Measurements from ENCODE around the gene STAT4.
A peak's percentile ranks its signal among the peaks of the same experiment; 100 is the strongest.

STAT4 gene

DNA sequence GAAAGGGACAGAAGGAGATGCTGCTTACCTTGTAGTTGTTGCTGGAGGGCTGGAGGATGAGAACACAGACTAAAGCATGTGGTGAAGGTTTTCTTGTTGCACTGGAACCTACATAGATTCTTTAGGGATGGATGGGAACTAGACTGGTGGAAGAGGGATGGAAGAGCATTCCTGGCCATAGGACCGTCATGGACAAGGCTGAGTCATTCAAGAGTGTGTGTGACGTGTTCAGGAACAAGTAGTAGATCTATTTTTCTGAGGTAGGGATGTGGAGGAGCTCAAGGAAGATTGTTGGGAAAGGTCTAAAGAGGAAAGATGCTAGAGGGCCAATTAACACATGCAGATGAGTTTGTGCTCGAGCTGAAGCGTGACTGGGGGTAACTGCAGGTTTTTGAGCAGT lies 6.6 kb downstream of the STAT4 start:
- DNase-seq (ENCODE audit: low spot score) = no peak

DNA sequence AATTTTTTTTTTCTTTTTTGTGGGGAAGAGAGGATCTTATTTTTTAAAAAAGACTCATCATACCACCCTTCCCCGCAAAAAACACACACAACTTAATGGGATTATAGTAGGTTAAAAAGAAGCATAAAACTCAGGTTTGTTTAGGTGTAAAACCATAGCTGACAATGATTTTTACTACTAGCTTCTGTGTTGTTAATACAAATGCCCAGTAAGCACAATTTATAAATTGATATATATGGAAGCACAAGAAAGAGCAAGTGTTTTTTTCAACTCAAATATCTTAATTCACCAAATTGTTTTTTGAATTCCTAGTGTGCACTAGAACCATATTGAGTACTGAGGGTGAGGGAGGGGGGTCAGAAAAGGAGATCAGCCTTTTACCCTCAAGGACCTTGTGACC lies 7.0 kb downstream of the STAT4 start:
- no peak for DNase-seq (ENCODE audit: low spot score)

DNA sequence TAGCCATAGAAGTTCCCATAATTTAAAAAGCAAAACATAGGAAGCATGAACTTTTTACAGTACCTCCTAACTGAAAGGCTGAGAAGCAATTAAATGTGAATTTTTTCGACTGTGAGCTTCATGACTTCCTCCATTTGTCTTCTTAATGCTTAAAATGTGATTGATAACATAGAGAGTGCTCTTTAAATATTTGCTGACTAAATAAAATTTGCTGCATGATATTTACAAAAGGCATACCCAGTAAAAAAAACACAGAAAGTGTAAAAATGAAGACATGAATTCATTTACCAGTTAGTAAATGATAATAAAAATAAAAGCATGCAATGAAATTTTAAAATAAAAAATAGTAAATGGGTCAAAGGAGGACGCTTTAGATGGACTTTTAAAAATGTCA lies 21.9 kb downstream of the STAT4 start:
- DNase-seq (ENCODE audit: low spot score) = no peak

DNA sequence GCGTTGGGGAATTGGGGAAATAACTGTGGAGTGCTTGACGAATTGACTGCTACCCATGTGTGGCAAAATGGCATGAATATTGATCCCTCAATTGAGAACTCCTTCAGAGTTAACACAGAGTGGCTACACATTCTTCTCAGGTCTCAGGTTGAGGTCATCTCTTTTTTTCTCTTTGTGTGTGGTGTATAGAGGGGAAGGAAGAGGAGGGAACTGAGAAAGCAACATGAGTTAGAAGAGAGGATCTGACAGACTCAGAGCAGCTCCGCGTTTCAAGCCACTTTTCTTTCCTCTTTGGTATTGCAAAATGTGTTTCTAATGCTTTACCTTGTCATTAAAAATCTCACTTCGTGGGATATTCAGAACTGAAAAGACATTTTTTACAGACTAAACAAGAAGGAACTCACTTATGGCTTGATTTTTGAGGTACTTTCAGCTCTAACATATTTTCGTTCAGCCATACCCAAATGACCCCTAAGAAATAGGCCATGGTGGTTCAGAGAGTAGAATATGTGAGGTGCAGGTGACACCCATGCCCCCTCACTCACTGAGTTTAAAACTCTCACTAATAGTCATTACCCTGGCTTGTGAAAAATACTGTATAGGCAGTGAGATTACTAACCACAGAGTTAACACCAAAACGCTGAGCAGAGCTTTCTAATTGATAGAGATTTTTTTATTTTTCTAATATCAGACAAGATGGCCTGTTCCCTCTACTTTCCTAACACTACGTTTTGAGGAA lies 22.5 kb downstream of the STAT4 start:
- no peak for DNase-seq (ENCODE audit: low spot score)

DNA sequence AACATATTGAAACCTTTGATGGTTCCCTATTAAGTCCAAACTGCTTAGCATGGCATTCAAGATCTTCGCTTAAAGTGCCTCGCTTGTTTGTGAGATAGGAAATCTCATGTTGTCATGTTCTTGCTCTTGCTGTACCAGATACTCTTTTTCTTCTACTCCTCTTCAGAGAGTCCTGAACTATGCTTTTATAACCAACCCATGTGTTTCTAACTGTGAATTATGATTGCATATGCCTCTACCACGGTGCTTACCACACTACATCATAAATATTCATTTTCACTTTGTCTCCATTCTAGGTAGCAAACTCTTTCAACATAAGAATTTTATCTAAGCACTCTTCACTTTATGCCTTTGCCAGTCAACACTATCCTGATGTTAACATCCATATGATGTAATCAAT lies 23.6 kb downstream of the STAT4 start:
- DNase-seq (ENCODE audit: low spot score) = no peak

DNA sequence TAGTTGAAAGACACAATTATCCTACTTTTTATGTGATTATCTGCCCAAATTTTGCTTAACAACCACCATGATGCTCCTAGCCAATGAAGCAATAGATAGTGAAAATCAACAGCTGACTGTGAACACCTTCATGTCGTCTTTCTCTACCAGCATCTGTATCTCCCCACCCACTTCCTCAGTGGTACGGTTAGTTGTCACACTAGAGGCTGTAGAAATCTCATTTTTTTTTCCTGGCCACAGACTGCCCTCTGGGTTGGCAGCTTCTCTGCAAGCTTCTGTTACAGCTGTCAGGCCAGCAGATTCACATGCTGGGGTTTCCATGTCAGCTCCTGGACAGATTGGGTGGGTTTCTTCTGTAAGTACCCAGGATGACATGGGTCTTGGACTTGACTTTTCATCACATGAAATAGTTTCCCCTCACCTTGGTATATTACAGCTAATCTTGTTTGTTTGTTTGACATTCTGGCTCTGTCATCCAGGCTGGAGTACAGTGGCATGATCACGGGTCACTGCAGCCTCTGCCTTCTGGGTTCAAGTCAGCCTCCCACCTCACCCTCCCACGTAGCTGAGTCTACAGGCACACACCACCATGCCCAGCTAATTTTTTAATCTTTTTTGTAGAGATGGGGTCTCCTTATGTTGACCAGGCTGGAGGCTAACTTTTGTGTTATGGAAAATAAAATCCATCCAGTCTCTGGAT lies 24.3 kb downstream of the STAT4 start:
- DNase-seq (ENCODE audit: low spot score) = no peak

DNA sequence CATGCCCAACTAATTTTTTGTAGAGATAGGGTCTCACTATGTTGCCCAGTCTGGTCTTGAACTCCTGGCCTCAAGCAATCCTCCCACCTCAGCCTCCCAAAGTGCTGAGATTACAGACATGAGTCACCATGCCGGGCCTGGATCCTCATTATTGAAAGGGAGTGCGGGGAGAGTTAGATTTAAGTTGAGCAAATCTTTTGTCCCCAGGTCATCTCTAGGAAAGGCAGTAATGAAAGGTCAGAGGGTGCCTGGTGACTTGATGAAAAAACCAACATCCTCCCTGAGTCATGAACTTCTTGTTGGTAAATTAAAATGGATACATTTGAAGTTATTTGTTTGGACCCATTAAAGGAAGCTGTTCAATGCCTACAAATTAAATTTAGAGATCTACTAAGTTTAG lies 25.1 kb downstream of the STAT4 start:
- no peak for DNase-seq (ENCODE audit: low spot score)

DNA sequence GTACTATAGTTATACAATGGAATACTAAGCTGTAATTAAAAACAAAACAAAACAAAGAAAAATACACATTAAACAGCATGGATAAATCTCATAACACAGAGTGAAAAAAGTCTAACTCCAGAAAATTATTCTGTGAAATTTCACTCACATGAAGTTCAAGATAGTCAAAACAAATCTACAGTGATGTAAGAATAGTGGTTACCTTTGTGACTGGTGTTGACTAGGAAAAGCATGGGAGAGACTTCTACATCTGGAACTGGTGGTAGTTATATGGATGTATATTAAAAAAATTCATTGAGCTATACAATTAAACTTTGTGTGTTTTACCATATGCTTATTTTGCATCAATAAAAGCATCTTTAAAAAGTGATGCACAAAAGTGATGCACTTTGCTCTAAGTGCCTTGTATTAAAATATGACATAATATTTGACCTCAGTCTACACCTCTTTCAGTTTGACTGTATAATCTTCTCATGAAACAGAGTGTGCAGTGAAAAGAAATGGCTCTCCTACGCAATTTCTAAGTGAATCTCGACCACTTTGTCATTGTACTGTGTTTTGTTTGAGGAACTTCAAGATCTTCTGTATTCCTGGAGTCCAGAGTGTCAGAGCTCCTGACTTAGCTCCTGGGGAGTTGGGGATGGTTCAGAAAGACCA lies 28.0 kb downstream of the STAT4 start:
- DNase-seq (ENCODE audit: low spot score) = no peak

DNA sequence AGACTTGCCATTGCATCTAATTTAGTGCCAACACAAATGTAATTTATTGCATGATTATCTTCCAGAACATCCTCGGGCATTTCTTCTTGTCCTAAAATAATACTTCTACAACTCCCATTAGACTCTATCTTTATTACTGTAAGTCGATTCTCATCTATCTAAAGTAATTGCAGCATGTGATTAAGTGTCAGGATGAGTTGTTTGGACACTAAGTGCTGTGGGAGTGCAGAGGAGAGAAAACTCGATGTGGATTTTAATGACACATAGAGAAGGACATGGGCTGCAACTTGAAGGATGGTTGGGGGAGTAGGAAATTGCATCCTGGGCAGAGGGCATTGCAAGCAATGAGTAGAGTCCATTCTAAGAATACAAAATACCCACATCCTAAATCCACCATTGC lies 33.5 kb downstream of the STAT4 start:
- DNase-seq (ENCODE audit: low spot score) = no peak

DNA sequence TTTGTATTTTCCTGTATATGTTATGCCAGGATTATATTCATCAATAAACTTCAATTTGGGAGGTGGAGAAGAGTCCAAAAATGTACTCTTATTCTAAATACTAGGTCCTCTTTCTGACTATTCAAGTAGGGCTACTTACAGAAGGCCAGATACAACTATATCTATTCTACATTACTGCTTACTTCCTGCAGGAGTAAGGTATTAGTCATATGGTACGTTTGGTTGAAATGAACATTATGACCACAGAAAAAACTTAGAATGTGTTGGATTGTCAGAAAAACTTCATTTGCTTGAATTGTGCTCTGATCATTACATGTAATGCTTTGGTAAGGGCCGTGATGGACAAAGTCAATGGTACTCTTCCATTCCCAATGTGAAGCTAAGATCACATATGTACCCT lies 35.0 kb downstream of the STAT4 start:
- no peak for DNase-seq (ENCODE audit: low spot score)

DNA sequence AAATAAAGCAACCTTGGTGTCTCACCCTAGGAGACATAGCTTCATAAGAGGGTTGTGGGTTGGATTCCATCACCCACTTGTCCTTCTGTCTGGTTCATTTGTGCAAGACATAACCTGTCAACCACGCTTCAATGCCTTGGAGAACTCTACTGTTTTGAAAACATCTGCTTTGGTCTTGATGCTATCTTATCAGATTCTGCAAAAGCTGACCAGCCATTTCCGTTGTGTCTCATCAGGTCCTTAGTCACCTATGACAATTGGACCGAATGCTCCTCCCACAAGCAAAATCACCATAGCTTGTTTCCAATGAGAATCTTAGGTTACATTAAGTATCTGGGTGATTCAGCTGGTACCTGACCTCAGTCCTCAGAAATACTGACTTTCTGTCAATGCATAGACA lies 35.4 kb downstream of the STAT4 start:
- no peak for DNase-seq (ENCODE audit: low spot score)

DNA sequence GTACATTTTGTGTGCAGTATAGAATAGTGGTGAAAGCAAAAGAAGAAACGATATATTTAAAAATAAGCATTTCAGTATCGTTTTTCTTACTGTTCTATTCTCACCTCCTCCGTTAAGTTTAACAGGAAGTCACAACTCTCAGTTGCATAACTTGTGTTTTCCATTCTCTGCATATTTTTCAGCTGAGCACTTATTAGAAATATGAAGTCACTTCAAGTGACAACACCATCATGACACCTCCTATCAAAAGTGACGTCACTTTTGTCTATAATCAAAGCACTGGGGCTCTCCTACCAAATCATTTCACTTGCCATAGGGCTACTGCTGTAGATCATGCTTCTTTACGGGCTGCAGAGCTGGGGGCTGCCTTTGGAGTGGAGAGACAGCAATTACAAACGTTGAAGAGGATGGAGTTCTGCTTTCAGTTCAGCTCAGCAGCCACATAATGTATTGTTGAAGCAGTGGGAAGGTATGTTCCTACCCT lies 36.3 kb downstream of the STAT4 start:
- DNase-seq (ENCODE audit: low spot score) = peak; percentile 4

DNA sequence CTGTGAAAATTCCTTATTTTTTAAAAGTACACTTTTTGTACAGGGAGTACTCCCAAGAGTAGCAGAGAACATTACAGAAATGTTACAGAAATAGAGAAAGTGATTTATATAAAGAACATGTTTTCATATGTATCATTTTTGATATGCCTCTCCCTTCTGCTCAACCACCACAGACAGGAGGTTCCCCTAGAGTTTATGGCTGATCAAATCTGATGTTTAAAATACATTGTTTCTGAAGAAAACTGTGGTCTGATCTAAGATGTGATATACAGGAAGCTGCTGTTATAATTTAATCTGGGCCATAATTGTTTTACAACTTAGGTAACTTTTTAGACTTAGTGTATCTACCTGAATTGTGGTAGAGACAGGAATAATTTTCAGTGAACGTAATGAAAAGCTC lies 37.0 kb downstream of the STAT4 start:
- no peak for DNase-seq (ENCODE audit: low spot score)

DNA sequence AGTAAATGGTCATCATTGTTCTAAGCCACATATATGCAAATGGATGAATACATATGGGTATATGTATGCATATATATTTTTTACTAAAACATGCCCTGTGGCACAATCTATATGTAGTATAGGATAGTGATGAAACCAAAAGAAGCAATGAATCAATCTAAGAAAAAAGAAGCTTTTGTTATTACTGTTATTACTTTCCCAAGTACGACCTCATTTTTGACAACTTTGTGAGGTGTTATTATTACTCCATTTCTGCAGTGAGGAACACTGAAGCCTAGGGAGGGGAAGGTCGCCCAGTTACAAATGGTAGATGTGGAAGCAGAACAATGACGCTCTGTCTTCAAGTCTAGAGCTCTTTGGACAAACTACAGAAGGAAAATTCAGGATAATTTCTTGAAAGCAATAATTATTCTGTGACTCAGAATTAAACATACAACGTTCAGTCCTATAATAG lies 38.3 kb downstream of the STAT4 start:
- no peak for DNase-seq (ENCODE audit: low spot score)

DNA sequence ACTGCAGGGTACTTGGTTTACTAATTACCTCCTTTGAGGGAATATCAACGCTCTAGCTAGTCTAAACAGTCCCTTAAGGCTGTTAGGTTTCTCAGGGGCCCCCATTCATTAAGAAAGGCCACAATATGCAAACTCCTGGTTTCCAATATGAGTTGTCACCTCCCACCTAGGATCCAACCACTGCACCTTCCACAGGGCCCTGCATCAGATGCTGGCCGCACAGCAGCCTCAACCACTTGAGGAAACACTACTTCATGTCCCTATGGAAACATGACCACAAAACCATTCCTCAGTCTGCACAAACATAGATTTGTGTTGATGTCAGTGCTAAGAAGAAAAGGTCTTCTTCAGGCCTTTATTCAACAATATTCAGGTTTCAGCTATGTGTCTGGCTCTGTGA lies 40.9 kb downstream of the STAT4 start:
- no peak for DNase-seq (ENCODE audit: low spot score)

DNA sequence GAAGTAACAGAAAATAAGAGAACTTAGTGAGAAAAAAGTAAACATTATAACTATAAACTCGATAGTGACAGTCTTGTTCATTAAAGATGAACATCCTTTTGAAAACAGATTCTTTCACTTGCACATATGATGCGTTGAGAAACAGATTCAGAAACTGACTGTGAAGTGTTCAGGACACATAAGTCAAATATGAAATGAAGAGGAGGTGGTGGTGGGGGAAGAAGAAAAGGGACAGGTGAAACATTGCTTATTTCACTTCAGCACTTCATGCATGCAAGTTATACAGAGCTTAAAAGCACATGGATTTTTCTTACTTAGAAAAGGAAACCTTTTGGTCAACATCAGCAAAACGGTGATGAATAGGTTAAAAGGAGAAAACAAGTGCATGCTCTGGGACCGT lies 42.5 kb downstream of the STAT4 start:
- DNase-seq (ENCODE audit: low spot score) = no peak

DNA sequence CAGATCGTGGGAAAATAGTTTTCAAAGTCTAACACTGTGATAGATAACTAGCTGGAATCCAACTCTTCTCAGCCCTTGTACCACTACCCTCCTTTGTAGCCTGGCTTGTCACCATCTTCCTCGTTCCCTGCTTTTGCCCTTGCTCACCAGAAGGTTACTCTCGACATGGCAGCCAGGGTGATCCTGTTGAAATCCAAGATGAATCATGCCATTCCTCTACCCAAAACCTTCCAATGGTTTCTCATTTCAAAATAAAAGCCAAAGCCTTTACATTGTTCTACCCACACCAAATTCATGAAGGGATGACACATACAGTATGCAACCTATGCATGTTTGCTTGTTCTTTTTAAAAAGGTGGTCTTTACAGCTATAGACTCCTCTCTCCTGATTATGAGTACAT lies 45.7 kb downstream of the STAT4 start:
- DNase-seq (ENCODE audit: low spot score) = no peak

DNA sequence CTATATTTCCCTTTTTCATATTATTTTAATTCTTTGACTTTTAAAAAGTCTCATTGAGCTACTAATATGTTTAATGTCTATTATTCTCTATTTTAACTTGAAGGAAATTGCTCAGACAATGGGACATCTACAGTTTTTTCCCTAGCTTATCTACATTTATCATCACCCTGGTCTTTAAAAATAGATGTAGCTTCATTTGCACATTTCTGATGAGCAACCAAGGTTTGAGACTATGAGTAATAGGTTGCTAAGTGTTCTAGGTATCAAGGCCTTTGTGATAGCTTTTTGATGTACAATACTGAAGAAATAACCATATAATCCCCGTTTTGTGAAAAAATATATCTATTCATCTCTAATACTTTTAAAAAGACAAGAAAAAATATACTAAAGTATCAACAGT lies 47.0 kb downstream of the STAT4 start:
- no peak for DNase-seq (ENCODE audit: low spot score)

DNA sequence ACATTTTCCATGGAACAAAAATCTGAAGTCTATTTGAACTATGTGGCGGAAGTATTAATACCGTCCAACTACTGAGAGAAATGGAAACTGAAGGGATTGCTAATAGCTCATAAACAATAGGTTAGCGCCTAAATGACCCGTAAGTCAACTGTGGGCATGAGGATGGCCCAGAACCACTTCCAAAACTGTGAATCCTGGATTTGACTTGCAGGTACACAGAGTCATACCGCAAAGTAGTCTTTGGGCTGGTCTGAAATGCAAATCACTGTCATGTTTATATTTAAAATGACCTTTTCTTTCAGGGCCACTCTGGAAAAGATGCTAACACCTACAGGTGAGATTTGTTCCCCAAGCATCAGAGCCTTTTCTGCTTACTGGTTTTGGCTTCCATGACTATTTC lies 50.6 kb downstream of the STAT4 start:
- DNase-seq (ENCODE audit: low spot score) = no peak

DNA sequence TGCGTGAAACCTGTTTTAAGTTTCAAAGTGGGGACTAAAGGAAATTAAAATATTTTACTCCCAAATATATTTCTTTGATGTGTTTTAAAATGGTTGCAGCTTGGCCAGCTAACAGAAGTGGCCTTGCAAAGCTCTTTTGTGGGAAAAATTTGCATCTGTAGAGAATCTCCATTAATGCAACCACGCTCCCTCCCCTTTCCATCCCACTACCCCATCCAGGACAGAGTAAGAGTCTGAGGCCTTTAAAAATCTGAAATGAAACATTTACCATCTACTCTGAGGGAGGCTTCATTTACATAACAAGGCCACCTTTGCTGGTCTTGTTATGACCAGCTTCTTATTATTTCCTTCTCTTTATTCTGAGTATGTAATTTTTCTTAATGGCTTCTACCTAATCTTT lies 63.5 kb downstream of the STAT4 start:
- no peak for DNase-seq (ENCODE audit: low spot score)

DNA sequence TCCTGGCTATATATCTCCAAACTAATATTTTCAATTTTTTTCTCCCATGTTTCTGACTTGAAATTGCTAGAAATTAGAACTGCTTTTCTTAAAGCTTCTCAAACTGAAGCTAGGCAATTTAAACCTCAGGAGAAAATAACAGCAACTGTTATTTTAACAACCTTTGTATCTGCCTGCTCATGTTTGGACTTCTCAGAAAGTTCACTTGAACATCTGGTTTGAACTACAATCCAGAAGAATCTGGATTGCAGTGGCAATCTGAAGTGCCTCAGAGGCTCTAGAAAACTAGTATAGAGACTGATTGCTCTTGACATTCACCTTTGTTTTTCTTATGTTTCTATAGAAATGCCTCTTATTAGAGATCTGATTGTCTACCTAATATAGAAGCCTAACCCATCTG lies 64.1 kb downstream of the STAT4 start:
- no peak for DNase-seq (ENCODE audit: low spot score)

DNA sequence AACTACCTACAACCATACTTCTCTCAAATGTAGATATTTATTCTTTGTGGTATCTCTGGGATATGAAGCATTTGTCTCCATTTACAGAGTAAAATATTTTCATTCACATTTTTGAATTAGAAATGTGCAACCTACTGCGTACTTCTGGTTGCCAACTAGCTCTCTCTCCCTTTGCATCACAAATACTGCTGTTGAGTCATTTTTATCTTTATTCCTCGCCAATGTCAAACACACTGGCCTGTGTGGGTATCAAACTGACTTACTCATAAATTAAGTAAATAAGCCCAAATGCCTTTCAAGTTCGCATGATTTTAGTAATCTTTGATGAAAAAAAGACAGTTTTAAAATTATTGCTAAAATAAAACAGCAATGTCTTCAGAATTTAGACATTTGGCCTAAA lies 67.3 kb downstream of the STAT4 start:
- DNase-seq (ENCODE audit: low spot score) = no peak

DNA sequence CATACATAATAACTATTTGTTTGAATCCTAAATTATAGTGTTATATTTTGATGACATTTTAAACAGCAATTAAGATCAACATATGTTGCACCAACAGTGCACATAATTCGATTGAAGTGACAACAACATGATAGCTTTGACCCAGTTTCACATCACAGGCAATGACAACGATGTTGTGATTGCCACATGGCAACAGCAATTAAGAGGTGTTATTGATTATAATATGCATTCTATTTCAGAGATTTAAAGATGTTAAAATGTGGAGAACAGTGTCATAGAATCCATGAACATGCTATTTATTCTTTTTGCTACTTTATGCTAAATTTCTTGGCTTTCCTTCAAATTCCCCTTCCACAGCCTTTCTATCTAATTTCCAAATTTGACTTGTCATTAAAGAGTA lies 68.5 kb downstream of the STAT4 start:
- DNase-seq (ENCODE audit: low spot score) = no peak

Measured in NAMALWA (cell line).